H1 (cell line): Measurements from ENCODE around the gene HLA-G. TPM values are rescaled to one million over a fixed set of nuclear protein-coding genes. Genes with fewer than 3 reads are reported as not detected.

Experiments used
- CTCF ChIA-PET: fragments of 300-600 bp; sonication (Branson Sonifier 250); formaldehyde crosslinking; loops from one replicate; lab custom pipeline; 2021; ENCODE audit not compliant: partially characterized antibody; lab: Charles Lee
- POLR2A ChIA-PET: fragments of 300-600 bp; sonication (Branson Sonifier 250); formaldehyde crosslinking; loops from one replicate; lab custom pipeline; 2021; ENCODE audit warnings: inconsistent platforms; ENCODE audit not compliant: partially characterized antibody; lab: Charles Lee
- DNase-seq, 2 experiments: peaks; one replicate each; pipeline versions ENCODE4 v3.0.0 to v3.0.0-alpha.2; 2010 to 2022; ENCODE audit warnings: low spot score in 2 of 2, low read depth in 1 of 2, mixed read lengths in 1 of 2
- FAIRE-seq: peaks from 2 replicates; lab custom pipeline; 2011; peaks lifted over from hg19 to GRCh38; lab: Jason Lieb, UNC
- H2AFZ ChIP-seq: 2 replicates; pipeline ENCODE4 v1.8.1; 2012; ENCODE audit warnings: low read length, inconsistent platforms
- H2AK5ac ChIP-seq: 2 replicates; pipeline ENCODE4 v1.6.1; 2013; ENCODE audit warnings: low read depth, low read length
- H2BK120ac ChIP-seq: replicated peaks from 2 replicates; pipeline ENCODE3; 2013; ENCODE audit warnings: low read depth, low read length, inconsistent platforms
- H2BK12ac ChIP-seq: 2 replicates; pipeline ENCODE4 v1.6.1; 2013; ENCODE audit warnings: low read depth, low read length
- H2BK15ac ChIP-seq: 2 replicates; pipeline ENCODE4 v1.6.1; 2013; ENCODE audit warnings: low read length
- H2BK20ac ChIP-seq: 2 replicates; pipeline ENCODE4 v1.6.1; 2013; ENCODE audit warnings: low read length
- H2BK5ac ChIP-seq: 2 replicates; pipeline ENCODE4 v1.6.1; 2013; ENCODE audit warnings: low read depth, low read length
- H3K14ac ChIP-seq: 2 replicates; pipeline ENCODE4 v1.6.1; 2013; ENCODE audit warnings: inconsistent platforms; ENCODE audit not compliant: insufficient read length
- H3K18ac ChIP-seq: 2 replicates; pipeline ENCODE4 v1.6.1; 2013; ENCODE audit warnings: low read length; ENCODE audit errors: extremely low read depth
- H3K23ac ChIP-seq: 2 replicates; pipeline ENCODE4 v1.6.1; 2013; ENCODE audit warnings: inconsistent platforms; ENCODE audit not compliant: insufficient read length
- H3K23me2 ChIP-seq: 2 replicates; pipeline ENCODE4 v1.6.1; 2013; ENCODE audit warnings: low read depth, low read length
- H3K27ac ChIP-seq: 2 replicates; pipeline ENCODE4 v1.6.1; 2011; ENCODE audit warnings: low read depth, low read length, inconsistent platforms
- H3K27me3 ChIP-seq, 4 experiments: replicated peaks in 1 of 4; 1 replicate in 1 of 4; 2 replicates in 3 of 4; pipeline versions ENCODE4 v1.6.1 to v1.8.1; 2011 to 2013; ENCODE audit warnings: low read length in 3 of 4, mild to moderate bottlenecking in 3 of 4, inconsistent platforms in 2 of 4, mixed read lengths in 2 of 4, moderate library complexity in 1 of 4; ENCODE audit not compliant: control insufficient read depth in 3 of 4, insufficient read depth in 3 of 4; ENCODE audit errors: extremely low read depth in 1 of 4
- H3K36me3 ChIP-seq, 4 experiments: 2 replicates each; pipeline versions ENCODE4 v1.6.1 to v1.8.1; 2011 to 2013; ENCODE audit warnings: mild to moderate bottlenecking in 4 of 4, low read length in 3 of 4, moderate library complexity in 2 of 4, control low read depth in 1 of 4, inconsistent platforms in 1 of 4; ENCODE audit not compliant: insufficient read depth in 4 of 4, control insufficient read depth in 2 of 4
- H3K4ac ChIP-seq: replicated peaks from 2 replicates; pipeline ENCODE3; 2013; ENCODE audit warnings: low read length, low read depth, mixed read lengths, inconsistent platforms; ENCODE audit not compliant: insufficient read length
- H3K4me1 ChIP-seq, 4 experiments: replicated peaks in 1 of 4; 1 replicate in 1 of 4; 2 replicates in 3 of 4; pipeline versions ENCODE4 v1.6.1 to v1.8.1; 2011 to 2013; ENCODE audit warnings: low read length in 3 of 4, inconsistent platforms in 2 of 4, mixed read lengths in 1 of 4; ENCODE audit not compliant: insufficient read depth in 4 of 4, control insufficient read depth in 3 of 4
- H3K4me2 ChIP-seq, 2 experiments: 2 replicates each; pipeline versions ENCODE4 v1.6.1 to v1.8.1; 2011 to 2013; ENCODE audit warnings: low read depth in 2 of 2, low read length in 2 of 2, control low read depth in 1 of 2, inconsistent platforms in 1 of 2, mild to moderate bottlenecking in 1 of 2; ENCODE audit not compliant: insufficient read depth in 1 of 2
- H3K4me3 ChIP-seq, 4 experiments: fragments of 200-600, 300-600 bp in 1 of 4; sonication (generic), shearing (Covaris generic), sonication (Bioruptor Twin) in 1 of 4; 2 replicates each; pipeline versions ENCODE4 v1.5.1 to v1.8.1; 2011 to 2016; ENCODE audit warnings: low read length in 4 of 4, low read depth in 3 of 4, control low read depth in 2 of 4, inconsistent platforms in 2 of 4, mild to moderate bottlenecking in 2 of 4, mixed read lengths in 1 of 4, moderate library complexity in 1 of 4; ENCODE audit not compliant: insufficient read depth in 2 of 4; ENCODE audit errors: extremely low read depth in 1 of 4
- H3K56ac ChIP-seq: replicated peaks from 2 replicates; pipeline ENCODE3; 2013; ENCODE audit warnings: low read depth, mild to moderate bottlenecking, mixed read lengths, low read length, inconsistent platforms; ENCODE audit not compliant: insufficient read length
- H3K79me1 ChIP-seq: 2 replicates; pipeline ENCODE4 v1.6.1; 2013; ENCODE audit warnings: low read depth, low read length, control low read depth
- H3K79me2 ChIP-seq, 2 experiments: 2 replicates each; pipeline versions ENCODE4 v1.6.1 to v1.8.1; 2012 to 2013; ENCODE audit warnings: low read length in 2 of 2, mild to moderate bottlenecking in 2 of 2, inconsistent platforms in 1 of 2; ENCODE audit not compliant: insufficient read depth in 2 of 2, control insufficient read depth in 1 of 2
- H3K9ac ChIP-seq, 4 experiments: replicated peaks in 1 of 4; 1 replicate in 1 of 4; 2 replicates in 3 of 4; pipeline versions ENCODE4 v1.6.1 to v1.8.1; 2011 to 2013; ENCODE audit warnings: low read depth in 3 of 4, low read length in 3 of 4, control low read depth in 2 of 4, mild to moderate bottlenecking in 2 of 4, moderate library complexity in 2 of 4, inconsistent platforms in 1 of 4; ENCODE audit errors: extremely low read depth in 1 of 4
- H3K9me3 ChIP-seq, 2 experiments: 2 replicates each; pipeline versions ENCODE4 v1.6.1 to v1.8.1; 2012 to 2013; ENCODE audit warnings: mild to moderate bottlenecking in 2 of 2, moderate library complexity in 2 of 2, control low read depth in 1 of 2, inconsistent platforms in 1 of 2, low read depth in 1 of 2, low read length in 1 of 2, mixed read lengths in 1 of 2; ENCODE audit not compliant: insufficient read depth in 2 of 2
- H4K20me1 ChIP-seq, 2 experiments: replicated peaks in 1 of 2; 2 replicates each; pipeline versions ENCODE3 to v1.8.1; 2011 to 2013; ENCODE audit warnings: inconsistent platforms in 2 of 2, low read length in 2 of 2, mild to moderate bottlenecking in 1 of 2; ENCODE audit not compliant: insufficient read depth in 2 of 2, control insufficient read depth in 1 of 2
- H4K5ac ChIP-seq: 2 replicates; pipeline ENCODE4 v1.6.1; 2013; ENCODE audit warnings: low read length, low read depth, mixed read lengths, inconsistent platforms; ENCODE audit not compliant: insufficient read length
- H4K8ac ChIP-seq: 2 replicates; pipeline ENCODE4 v1.8.0; 2013; ENCODE audit warnings: mild to moderate bottlenecking, moderate library complexity, low read length, inconsistent platforms; ENCODE audit not compliant: insufficient read depth; ENCODE audit errors: extremely low read depth
- H4K91ac ChIP-seq: replicated peaks from 2 replicates; pipeline ENCODE3; 2013; ENCODE audit warnings: low read length, mixed read lengths, inconsistent platforms; ENCODE audit not compliant: insufficient read length
- ASH2L ChIP-seq: fragments of 200-600, 300-600 bp; sonication (generic); IDR thresholded peaks from one replicate; pipeline ENCODE4 v1.7.1; 2017; ENCODE audit warnings: low read length
- CBX8 ChIP-seq: fragments of 300-800, 300-1000 bp; sonication (generic); IDR thresholded peaks from 2 replicates; pipeline ENCODE4 v1.7.1; 2016; ENCODE audit warnings: low read depth, low read length, borderline replicate concordance
- CREB1 ChIP-seq: IDR thresholded peaks from 2 replicates; pipeline ENCODE4 v1.6.1; 2012; ENCODE audit warnings: inconsistent platforms
- POLR2AphosphoS5 ChIP-seq: IDR thresholded peaks from 2 replicates; pipeline ENCODE4 v1.6.1; 2011; ENCODE audit warnings: low read depth, low read length
- RNF2 ChIP-seq: fragments of 200-900, 300-1000 bp; sonication (generic); IDR thresholded peaks from 2 replicates; pipeline ENCODE4 v1.7.1; 2016; ENCODE audit warnings: borderline replicate concordance, low read depth, mild to moderate bottlenecking, antibody characterized with exemption, low read length; ENCODE audit not compliant: poor library complexity, severe bottlenecking; ENCODE audit errors: missing control alignments
- RXRA ChIP-seq: IDR thresholded peaks from 2 replicates; pipeline ENCODE4 v1.6.1; 2011; ENCODE audit warnings: low read depth, mild to moderate bottlenecking, low read length, moderate library complexity; ENCODE audit not compliant: insufficient read depth
- TAF7 ChIP-seq: optimal IDR thresholded peaks from 2 replicates; pipeline ENCODE3; 2011; ENCODE audit warnings: low read depth, mild to moderate bottlenecking, inconsistent platforms, low read length, moderate library complexity, borderline replicate concordance
- TBP ChIP-seq: IDR thresholded peaks from 2 replicates; pipeline ENCODE4 v1.6.1; 2011; ENCODE audit warnings: low read depth, low read length, improper control_type of control experiment
- ZNF274 ChIP-seq: IDR thresholded peaks from 2 replicates; pipeline ENCODE4 v1.7.0; 2012; ENCODE audit warnings: low read length, borderline replicate concordance; ENCODE audit errors: extremely low read depth
- WGBS, 2 experiments: shearing (Covaris generic) in 1 of 2; methylation state at CpG; one replicate each; pipeline versions ENCODE4 v1.1.6 to v1.1.7; 2013 to 2015; ENCODE audit warnings: low lambda C conversion rate in 2 of 2, mixed read lengths in 2 of 2, inconsistent platforms in 1 of 2, low coverage in 1 of 2, missing lambda C conversion rate in 1 of 2; ENCODE audit not compliant: insufficient replicate concordance in 2 of 2, insufficient coverage in 1 of 2, insufficient read length in 1 of 2; ENCODE audit errors: extremely low coverage in 1 of 2, missing lambda C conversion rate in 1 of 2; 5-methylcytosine and 5-hydroxymethylcytosine counted together
- polyA plus RNA-seq, 7 experiments: library from polyadenylated mRNA; depleted of rRNA in 3 of 7; stranded (reverse) in 5 of 7; unstranded in 2 of 7; fragments of >200 nt in 5 of 7; fragments of 200-250 nt in 2 of 7; gene quantifications; 1 replicate in 5 of 7; 2 replicates in 1 of 7; 4 replicates in 1 of 7; pipeline versions ENCODE4 v1.2.1 to v1.2.3, GENCODE V29; 2011 to 2013; ENCODE audit warnings: missing spikeins in 2 of 7, mixed read lengths in 2 of 7
- total RNA-seq: library from RNA; stranded (reverse); fragmentation: NEBNext Ultra II Directional; extraction: Animal tissue kit (Norgen Biotek cat#: 25700); gene quantifications from 2 replicates; pipeline ENCODE4 v1.2.1, GENCODE V29; 2021

HLA-G gene
- total and polyA plus RNA-seq, 2 of the 8 experiments (the other 6 are each of a cell fraction or from before 2014, with no cell fraction given) = 3.2 to 4.8 TPM

GRCh38 chr6:29810371-29810770 lies 17.3 kb upstream of the HLA-G start:
- no peak for FAIRE-seq
- Histone ChIP-seq H2BK15ac (no peak overlapping the region), H3K23me2 (no peaks in the 10 kb centered on the region), H3K27me3 (no peaks in the 10 kb centered on the region), H2AK5ac (no peak overlapping the region)
- CTCF ChIA-PET = interaction anchor here (1.0 to 2.0 kb wide), 3 partner anchors 12 to 108 kb away, joined by 3 to 9 read pairs (median 6); no protein-coding TSS in a partner anchor
- TF ChIP-seq CREB1 (no peak), RNF2 (no peak), TAF7 (no peak), TBP (no peak), RXRA (no peak), POLR2AphosphoS5 (no peak), ZNF274 (no peak), CBX8 (no peak), ASH2L (no peak)
- TF ChIP-seq, all 59 proteins: peak for 0
- Histone ChIP-seq H3K36me3 (no peaks in the 10 kb centered on the region), H3K79me1 (no peaks in the 10 kb centered on the region), H2BK5ac (no peak overlapping the region), H3K9me3 (no peaks in the 10 kb centered on the region), H4K8ac (no peak overlapping the region), H3K4me2 (no peak overlapping the region), H4K20me1 (no peaks in the 10 kb centered on the region), H2BK20ac (no peak overlapping the region), H3K4ac (no peak overlapping the region), H3K18ac (no peak overlapping the region), H4K5ac (no peak overlapping the region), H3K79me2 (no peaks in the 10 kb centered on the region), H3K27ac (no peak overlapping the region), H3K4me1 (no peaks in the 10 kb centered on the region), H3K14ac (no peak overlapping the region), H3K9ac (no peak overlapping the region), H4K91ac (no peak overlapping the region), H3K56ac (no peak overlapping the region), H2BK120ac (no peak overlapping the region), H2AFZ (no peak overlapping the region), H2BK12ac (no peak overlapping the region), H3K23ac (no peak overlapping the region), H3K4me3 (no peak overlapping the region)
- POLR2A ChIA-PET = no interaction called here
- 86% methylated on average over 2 of the region's 2 CpGs; no CpG with 5 or more reads in 1 of the 2 experiments for WGBS, 2 experiments
- no peak for DNase-seq
